SJCRH30 (cell line): Measurements from ENCODE around the gene ZBTB1. TPM values are rescaled to one million over a fixed set of nuclear protein-coding genes. Genes with fewer than 3 reads are reported as not detected.

Experiments used
- DNase-seq, 2 experiments: peaks; one replicate each; pipeline ENCODE4 v3.0.0-alpha.2; 2015 to 2020
- H3K27ac ChIP-seq: fragments of 250-450 bp; sonication (Bioruptor Pico); 2 replicates; pipeline ENCODE4 v1.5.1; 2020; ENCODE audit warnings: mild to moderate bottlenecking, moderate library complexity
- H3K27me3 ChIP-seq: fragments of 250-450 bp; sonication (Bioruptor Pico); 2 replicates; pipeline ENCODE4 v1.5.1; 2020; ENCODE audit warnings: mild to moderate bottlenecking, moderate library complexity
- H3K36me3 ChIP-seq: fragments of 250-450 bp; sonication (Bioruptor Pico); 2 replicates; pipeline ENCODE4 v1.5.1; 2020; ENCODE audit warnings: mild to moderate bottlenecking, moderate library complexity
- H3K4me1 ChIP-seq: fragments of 250-450 bp; sonication (Bioruptor Pico); 2 replicates; pipeline ENCODE4 v1.5.1; 2020; ENCODE audit warnings: mild to moderate bottlenecking, moderate library complexity
- H3K4me3 ChIP-seq: fragments of 250-450 bp; sonication (Bioruptor Pico); 2 replicates; pipeline ENCODE4 v1.5.1; 2020; ENCODE audit warnings: mild to moderate bottlenecking, moderate library complexity
- H3K9me3 ChIP-seq: fragments of 250-450 bp; sonication (Bioruptor Pico); replicated peaks from 2 replicates; pipeline ENCODE4 v1.5.1; 2020; ENCODE audit warnings: mild to moderate bottlenecking, moderate library complexity
- total RNA-seq: library from RNA; depleted of rRNA; stranded (reverse); fragments of >200 nt; shearing (Covaris generic); gene quantifications from 2 replicates; pipeline ENCODE4 v1.2.3, GENCODE V29; 2014; rRNA removed

Gene ZBTB1, protein sequence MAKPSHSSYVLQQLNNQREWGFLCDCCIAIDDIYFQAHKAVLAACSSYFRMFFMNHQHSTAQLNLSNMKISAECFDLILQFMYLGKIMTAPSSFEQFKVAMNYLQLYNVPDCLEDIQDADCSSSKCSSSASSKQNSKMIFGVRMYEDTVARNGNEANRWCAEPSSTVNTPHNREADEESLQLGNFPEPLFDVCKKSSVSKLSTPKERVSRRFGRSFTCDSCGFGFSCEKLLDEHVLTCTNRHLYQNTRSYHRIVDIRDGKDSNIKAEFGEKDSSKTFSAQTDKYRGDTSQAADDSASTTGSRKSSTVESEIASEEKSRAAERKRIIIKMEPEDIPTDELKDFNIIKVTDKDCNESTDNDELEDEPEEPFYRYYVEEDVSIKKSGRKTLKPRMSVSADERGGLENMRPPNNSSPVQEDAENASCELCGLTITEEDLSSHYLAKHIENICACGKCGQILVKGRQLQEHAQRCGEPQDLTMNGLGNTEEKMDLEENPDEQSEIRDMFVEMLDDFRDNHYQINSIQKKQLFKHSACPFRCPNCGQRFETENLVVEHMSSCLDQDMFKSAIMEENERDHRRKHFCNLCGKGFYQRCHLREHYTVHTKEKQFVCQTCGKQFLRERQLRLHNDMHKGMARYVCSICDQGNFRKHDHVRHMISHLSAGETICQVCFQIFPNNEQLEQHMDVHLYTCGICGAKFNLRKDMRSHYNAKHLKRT
- total RNA-seq = 30.1 and 37.3 TPM in 2 replicates

DNA sequence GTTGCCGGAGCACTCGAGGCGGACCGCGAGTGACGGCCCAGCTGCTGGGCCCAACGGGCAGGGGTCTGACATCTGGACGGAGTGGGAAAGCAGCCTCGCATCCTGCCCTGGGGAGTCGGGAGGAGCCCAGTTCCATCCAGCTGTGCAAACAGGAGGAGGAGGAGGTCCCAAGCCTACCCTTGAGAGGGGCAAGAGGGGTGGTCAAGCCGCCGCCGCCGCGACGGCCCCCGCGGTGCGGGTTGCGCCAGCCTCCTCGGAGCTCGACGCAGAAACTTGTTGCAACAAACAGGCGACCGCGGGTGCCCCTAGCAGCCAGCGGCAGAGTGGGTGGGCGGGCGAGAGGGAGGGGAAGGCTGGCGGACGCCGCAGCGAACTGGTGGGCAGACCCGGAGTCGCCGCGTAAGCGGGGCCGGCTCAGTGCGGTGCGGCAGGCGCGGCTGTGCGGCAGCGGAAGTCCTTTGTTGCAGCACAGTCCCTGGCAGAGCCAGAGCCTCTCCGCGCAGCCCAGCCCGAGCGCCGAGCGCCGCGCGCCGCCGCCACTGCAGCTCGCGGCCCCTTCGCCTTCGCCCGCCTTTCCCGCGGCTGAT is at the start of gene ZBTB1:
TSS of gene ZBTB1 (plus strand) at position 461 of the 587 bp plus-strand sequence. CDS start 16,735 bp downstream, outside the sequence.
- Histone ChIP-seq H3K9me3 (no peaks in the 10 kb centered on the region), H3K4me1 (peaks cover 16% of the 10 kb centered on the region), H3K27me3 (no peaks in the 10 kb centered on the region), H3K36me3 (no peaks in the 10 kb centered on the region), H3K27ac (peak within 1 kb of the TSS; percentile 96), H3K4me3 (peak within 1 kb of the TSS; percentile 93)
- DNase-seq = peak; percentile 82 to 86

DNA sequence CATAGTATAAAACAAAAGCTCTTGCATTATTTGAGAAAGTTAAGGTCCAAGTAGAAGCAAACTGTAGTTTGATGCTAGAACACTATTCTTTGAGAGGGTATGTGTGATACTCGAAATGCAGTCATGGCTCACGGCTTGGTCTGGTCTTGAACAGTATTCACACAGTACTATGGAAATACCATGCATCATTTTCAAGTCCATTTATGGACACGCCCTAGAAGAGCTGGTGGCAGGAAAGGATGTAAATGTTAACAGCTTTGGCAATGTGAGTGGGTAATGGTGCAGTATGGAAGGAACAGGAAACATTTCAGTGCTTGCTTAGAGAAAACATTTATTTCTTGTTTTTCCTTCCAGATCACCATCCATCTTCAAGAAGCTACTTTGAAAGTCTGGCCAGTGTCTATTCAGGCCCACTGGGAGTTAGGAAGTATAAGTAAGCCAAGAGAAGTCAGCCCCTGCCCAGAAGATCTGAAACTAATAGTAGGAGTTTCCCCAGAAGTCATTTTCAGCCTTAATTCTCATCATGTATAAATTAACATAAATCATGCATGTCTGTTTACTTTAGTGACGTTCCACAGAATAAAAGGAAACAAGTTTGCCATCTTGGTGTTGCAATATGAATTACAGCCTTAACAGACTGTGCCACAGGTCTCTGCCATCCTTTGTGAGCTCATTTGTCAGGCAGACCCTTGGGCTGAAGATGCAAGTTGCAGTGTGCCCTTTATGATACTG is 45.0 kb upstream of the ZBTB1 start:
- DNase-seq = no peak
- no peak overlapping the region for H3K27ac ChIP-seq
- peaks cover 2% of the 10 kb centered on the region; the same call in 1 of the 2 replicates for H3K4me1 ChIP-seq

DNA sequence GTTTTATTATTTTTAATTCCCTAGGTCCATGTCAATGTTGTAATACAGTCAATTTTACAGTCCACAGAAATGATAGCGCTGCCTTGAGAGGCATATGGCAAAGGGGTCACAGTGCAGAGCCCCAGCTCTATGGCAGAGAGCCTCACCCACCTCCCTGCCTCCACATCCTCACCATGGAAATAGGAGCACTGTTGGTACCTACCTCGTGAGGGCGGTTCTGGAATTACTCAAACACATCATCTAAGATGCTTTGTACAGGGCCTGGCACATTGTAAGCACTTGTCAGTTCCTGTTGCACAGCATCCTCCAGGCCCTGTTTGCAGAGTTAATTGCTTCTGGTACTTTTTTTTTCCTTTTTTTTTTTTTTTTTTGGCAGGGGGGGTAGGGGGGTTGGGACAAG is 43.3 kb upstream of the ZBTB1 start:
- no peaks in the 10 kb centered on the region for H3K9me3 ChIP-seq
- peaks cover 16% of the 10 kb centered on the region for H3K36me3 ChIP-seq
- DNase-seq = no peak
- H3K4me3 ChIP-seq = no peak overlapping the region
- H3K4me1 ChIP-seq = peaks cover 7% of the 10 kb centered on the region
- H3K27me3 ChIP-seq = no peaks in the 10 kb centered on the region
- no peak overlapping the region for H3K27ac ChIP-seq

More for the DNA sequence above, 45.0 kb upstream of the ZBTB1 start:
- Histone ChIP-seq H3K36me3 (peaks cover 29% of the 10 kb centered on the region), H3K9me3 (no peaks in the 10 kb centered on the region), H3K27me3 (no peaks in the 10 kb centered on the region), H3K4me3 (no peak overlapping the region)

DNA sequence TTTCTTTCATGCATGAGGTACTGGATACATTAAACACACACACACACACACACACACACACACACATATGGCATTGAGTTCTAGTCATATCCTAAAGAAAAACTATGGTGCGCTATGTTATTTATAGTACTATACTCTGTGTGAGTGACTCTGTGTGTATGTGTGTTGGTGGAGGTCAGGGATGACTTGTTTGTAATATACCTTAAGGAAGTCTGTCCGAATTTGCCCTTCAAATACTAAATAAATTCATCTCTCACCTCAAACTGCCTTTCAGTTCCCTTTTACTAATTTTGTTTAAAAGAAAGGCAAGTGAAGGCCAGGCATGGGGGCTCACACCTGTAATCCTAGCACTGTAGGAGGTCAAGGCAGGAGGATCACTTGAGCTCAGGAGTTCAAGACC is 41.4 kb upstream of the ZBTB1 start:
- Histone ChIP-seq H3K9me3 (no peaks in the 10 kb centered on the region), H3K36me3 (peaks cover 9% of the 10 kb centered on the region), H3K4me1 (peaks cover 8% of the 10 kb centered on the region), H3K27me3 (no peaks in the 10 kb centered on the region), H3K4me3 (no peak overlapping the region), H3K27ac (no peak overlapping the region)
- no peak for DNase-seq

DNA sequence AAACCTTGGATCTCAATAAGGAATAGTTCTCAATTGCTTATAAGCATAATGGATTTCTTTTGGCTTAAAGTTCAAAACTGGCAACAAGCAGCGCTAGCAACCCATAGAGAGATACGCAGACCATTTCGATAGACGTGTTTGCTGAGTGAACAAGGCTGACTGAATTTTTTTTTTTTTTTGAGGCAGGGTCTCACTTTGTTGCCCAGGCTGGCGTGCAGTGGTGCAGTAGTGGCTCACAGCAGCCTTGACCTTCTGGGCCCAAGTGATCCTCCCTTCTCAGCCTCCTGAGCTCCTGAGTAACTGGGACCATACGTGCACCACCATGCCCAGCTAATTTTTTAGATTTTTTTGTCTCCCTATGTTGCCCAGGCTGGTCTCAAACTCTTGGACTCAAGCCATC is 40.7 kb upstream of the ZBTB1 start:
- peaks cover 9% of the 10 kb centered on the region for H3K36me3 ChIP-seq
- H3K4me3 ChIP-seq = no peak overlapping the region
- peaks cover 8% of the 10 kb centered on the region for H3K4me1 ChIP-seq
- H3K9me3 ChIP-seq = no peaks in the 10 kb centered on the region
- H3K27me3 ChIP-seq = no peaks in the 10 kb centered on the region
- DNase-seq = no peak
- no peak overlapping the region for H3K27ac ChIP-seq

DNA sequence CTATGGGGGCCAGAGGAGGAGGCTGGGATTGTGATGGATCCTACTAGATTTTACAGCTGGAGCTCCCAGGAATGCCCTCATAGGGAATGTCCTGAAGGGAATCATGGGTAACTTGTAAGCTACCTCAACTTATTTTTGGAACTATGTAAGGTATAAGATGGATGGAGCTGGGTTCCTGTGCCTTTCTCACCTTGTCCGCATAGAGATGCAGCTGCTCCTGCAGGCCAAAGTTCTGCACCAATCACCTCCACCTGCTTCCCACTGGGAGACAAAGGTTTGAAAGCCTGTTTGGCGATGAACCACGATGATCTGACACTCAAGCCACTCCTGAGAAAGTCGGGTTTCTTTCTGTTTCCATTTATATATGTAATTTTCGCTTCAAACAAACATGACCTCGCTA is 39.9 kb upstream of the ZBTB1 start:
- Histone ChIP-seq H3K27me3 (no peaks in the 10 kb centered on the region), H3K36me3 (peaks cover 9% of the 10 kb centered on the region), H3K4me3 (peak overlapping the region; percentile 62), H3K9me3 (no peaks in the 10 kb centered on the region), H3K27ac (no peak overlapping the region), H3K4me1 (peaks cover 8% of the 10 kb centered on the region)
- no peak for DNase-seq

DNA sequence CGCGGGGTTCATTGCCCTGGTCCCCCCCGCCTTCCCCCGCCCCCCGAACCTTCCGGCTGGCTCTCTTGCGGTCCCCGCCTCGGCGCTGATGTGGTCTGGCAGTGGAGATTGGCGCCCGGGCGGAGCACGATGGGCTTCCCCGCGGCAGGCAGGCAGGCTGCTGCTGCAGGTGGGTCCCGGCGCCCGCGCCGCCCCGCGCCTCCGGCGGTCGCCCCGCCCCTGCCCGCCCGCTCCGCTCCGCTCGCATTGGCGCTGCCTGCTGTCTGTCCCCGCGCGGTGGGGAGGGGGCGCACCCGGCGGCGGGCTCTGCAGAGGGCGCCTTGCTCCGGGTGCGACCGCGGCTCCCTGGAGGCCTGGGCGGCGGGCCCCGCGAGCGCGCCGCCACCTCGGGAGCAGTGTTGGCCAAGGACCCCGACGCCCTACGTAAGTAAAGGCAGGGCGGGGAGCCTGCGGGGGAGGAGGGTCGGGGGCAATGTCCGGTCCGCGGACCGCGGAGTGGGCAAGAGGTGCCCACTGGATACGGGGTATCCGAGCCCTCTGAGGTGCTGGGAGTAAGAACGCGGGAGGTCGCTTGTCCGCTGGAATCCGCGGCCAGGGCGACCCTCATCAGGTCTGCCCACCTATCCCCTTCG is 39.3 kb upstream of the ZBTB1 start, which contains the start of gene AKAP5:
TSS of gene AKAP5 (plus strand) at position 309 of the 632 bp plus-strand sequence. CDS start 2,896 bp downstream, outside the sequence.
- H3K4me3 ChIP-seq = peak within 1 kb of the TSS; percentile 62
- H3K4me1 ChIP-seq = peaks cover 8% of the 10 kb centered on the region
- H3K36me3 ChIP-seq = peaks cover 4% of the 10 kb centered on the region
- no peaks in the 10 kb centered on the region for H3K9me3 ChIP-seq
- no peak within 1 kb of the TSS for H3K27ac ChIP-seq
- no peaks in the 10 kb centered on the region for H3K27me3 ChIP-seq
- peak; percentile 44 to 57 for DNase-seq

DNA sequence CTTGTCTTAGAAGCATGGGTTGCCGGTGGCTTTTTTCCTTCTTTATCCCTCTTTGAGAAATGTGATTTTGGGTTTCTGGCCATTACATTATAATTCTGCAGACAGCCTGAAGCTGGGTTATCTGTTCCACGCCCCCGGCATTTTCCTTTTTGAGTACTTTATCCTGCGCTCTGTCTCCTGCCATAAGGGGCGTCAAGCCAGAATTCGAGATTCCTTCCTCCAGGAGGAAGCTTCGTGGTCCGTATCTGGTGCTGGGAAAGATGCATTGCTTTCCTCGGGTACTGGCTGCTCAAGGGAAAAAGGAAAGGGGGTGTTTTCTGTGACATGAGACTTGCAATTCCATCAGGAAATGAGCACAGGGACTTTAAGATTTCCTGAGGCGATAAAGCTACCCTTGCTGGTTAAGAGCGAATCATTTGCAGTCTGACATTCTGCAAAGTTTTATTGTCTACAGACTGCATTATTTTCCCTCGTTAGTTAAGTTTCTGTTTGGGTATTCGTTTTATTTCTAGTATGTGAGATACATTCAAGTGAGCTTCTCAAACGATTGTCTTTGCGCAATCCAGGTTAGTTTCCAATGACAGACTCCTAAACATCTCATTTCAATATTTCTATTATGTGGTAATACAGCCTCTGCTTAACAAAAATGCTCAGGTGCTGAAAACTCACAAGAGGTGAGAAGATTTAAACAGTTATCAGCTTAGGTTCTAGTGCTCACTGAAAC is 38.6 kb upstream of the ZBTB1 start:
- no peak for DNase-seq
- Histone ChIP-seq H3K9me3 (no peaks in the 10 kb centered on the region), H3K27me3 (no peaks in the 10 kb centered on the region), H3K27ac (no peak overlapping the region), H3K4me3 (peak overlapping the region; percentile 62), H3K36me3 (peaks cover 3% of the 10 kb centered on the region; the same call in 1 of the 2 replicates), H3K4me1 (peaks cover 8% of the 10 kb centered on the region)

DNA sequence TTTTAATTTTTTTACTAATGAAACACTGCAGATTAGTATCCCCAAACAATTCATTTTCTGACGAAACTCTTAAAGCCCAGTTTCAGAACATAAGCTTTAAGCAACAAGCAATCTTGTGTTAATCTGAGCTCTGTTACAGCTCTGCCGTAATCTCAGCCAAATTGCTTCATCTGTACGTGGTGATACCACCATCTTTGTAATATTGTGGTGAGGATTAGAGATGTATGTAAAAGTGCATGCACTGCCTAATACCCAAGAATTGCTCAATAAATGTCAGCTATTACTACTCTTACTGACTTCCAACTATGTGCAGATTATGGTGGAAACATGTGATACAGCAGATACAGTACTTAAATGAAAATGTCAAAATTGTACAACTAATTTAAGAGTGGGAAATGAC is 37.5 kb upstream of the ZBTB1 start:
- Histone ChIP-seq H3K27ac (no peak overlapping the region), H3K4me1 (peaks cover 8% of the 10 kb centered on the region), H3K9me3 (no peaks in the 10 kb centered on the region), H3K4me3 (no peak overlapping the region), H3K27me3 (no peaks in the 10 kb centered on the region), H3K36me3 (no peaks in the 10 kb centered on the region)
- DNase-seq = no peak

DNA sequence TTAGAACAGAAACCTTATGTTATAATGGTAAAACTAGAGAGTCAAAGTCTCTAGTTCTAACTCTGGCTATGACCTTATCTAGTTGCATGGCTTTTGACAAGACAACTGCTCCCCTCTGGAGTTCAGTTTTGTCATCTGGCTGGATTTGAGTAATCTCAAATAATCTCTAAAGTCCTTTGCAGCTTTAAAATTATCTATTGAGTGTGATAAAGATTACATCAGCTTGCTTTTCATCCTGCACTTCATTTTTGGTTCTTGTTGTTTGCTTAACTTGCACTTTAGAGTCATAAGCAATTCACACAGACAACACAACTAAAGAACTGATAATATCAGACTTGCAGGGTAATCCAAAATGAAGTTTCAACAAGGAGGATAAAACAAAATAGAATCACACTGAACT is 37.0 kb upstream of the ZBTB1 start:
- H3K27ac ChIP-seq = no peak overlapping the region
- H3K36me3 ChIP-seq = no peaks in the 10 kb centered on the region
- DNase-seq = no peak
- H3K4me3 ChIP-seq = no peak overlapping the region
- H3K9me3 ChIP-seq = no peaks in the 10 kb centered on the region
- H3K27me3 ChIP-seq = no peaks in the 10 kb centered on the region
- peaks cover 8% of the 10 kb centered on the region for H3K4me1 ChIP-seq

DNA sequence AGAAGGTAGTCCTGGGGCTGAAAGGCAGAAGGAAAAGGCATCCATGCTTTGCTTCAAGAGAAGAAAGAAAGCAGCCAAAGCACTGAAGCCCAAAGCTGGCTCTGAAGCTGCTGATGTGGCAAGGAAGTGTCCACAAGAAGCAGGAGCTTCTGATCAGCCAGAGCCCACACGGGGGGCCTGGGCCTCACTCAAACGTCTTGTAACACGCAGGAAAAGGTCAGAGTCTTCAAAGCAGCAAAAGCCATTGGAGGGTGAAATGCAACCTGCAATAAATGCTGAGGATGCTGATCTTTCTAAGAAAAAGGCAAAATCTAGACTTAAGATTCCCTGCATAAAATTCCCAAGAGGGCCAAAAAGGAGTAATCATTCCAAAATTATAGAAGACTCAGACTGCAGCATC is 36.1 kb upstream of the ZBTB1 start:
- Histone ChIP-seq H3K27me3 (no peaks in the 10 kb centered on the region), H3K4me1 (peaks cover 8% of the 10 kb centered on the region), H3K27ac (no peak overlapping the region), H3K9me3 (no peaks in the 10 kb centered on the region), H3K4me3 (no peak overlapping the region), H3K36me3 (no peaks in the 10 kb centered on the region)
- no peak for DNase-seq

DNA sequence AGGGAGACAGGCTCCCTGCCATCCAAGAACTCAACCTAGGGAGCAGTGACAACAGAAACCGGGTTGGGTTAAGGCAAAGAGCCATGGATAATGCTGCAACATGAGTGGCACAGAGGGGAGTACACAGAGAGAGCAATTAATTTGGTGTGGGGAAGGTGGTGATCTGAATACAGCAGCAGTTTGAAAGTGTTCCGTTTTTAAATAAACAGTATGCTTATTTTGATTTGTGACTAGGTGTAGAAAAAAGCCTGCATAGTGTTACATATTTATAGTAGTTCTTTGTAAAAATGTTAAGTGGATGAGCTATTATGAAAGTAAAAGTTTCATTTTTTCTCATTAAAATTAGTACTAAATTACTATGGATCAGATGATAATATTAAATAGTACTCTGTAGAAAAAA is 30.5 kb upstream of the ZBTB1 start:
- Histone ChIP-seq H3K27ac (no peak overlapping the region), H3K9me3 (no peaks in the 10 kb centered on the region), H3K4me1 (no peaks in the 10 kb centered on the region), H3K36me3 (no peaks in the 10 kb centered on the region), H3K27me3 (no peaks in the 10 kb centered on the region), H3K4me3 (no peak overlapping the region)
- no peak for DNase-seq

DNA sequence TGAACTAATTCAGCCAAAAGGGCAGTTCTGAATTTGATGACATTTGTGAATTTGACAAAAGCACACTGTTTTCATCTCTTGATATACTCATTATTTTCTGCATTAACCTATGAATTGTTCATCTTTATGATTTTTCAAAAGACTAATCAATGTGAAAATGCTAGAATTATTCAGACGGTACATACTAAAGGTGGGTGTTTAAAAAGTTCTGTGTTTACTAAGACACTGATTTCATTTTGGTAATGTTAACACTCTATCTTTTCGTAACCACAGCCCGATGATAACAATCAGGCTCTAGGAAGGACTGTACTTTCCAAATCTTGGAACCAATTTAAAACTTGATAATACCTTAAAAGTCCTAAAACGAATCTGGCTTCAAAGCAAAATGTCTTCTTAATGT is 29.9 kb upstream of the ZBTB1 start:
- Histone ChIP-seq H3K36me3 (no peaks in the 10 kb centered on the region), H3K9me3 (no peaks in the 10 kb centered on the region), H3K27ac (no peak overlapping the region), H3K4me1 (no peaks in the 10 kb centered on the region), H3K4me3 (no peak overlapping the region), H3K27me3 (no peaks in the 10 kb centered on the region)
- no peak for DNase-seq
